ENCODE data around the gene OR5B21. TPM values are rescaled to one million over a fixed set of nuclear protein-coding genes. Genes with fewer than 3 reads are reported as not detected.
A peak's percentile ranks its signal among the peaks of the same experiment; 100 is the strongest.

Gene OR5B21
- not detected for polyA plus RNA-seq

DNA sequence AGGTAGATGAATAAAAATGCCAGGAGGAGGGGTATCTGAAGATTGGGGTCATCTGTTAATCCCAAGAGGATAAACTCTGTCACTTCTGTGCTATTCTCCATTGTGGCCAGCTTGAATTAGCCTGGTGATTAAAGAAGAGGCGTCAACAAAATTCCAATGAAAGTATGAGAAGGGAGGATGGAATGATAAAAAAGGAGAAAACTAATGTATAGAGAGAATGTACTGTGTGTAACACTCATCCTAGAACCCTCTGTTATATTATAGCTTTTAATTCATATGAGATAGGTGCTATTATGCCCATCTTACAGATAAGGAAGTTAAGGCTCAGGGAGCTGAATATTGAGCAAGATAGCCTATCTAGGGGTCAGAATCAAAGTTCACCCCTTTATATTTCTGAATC is at the start of gene OR5B21:
OR5B21 (minus strand) TSS at position 101 of the 400 bp plus-strand sequence; CDS start at position 101, 0 bp downstream.
- Mint-ChIP-seq H3K27me3 (no peaks in the 10 kb centered on the region), H3K4me3 (peak within 1 kb of the TSS in 1 of 4 donors; percentile 4), H3K4me1 (peaks cover 12 to 20% (median 16%) of the 10 kb centered on the region in 3 donors), H3K36me3 (peaks cover 6% of the 10 kb centered on the region), H3K9me3 (no peaks in the 10 kb centered on the region), H3K27ac (peak within 1 kb of the TSS in 1 of 3 donors; percentile 18)

- H3K4me1 Mint-ChIP-seq: peaks cover 0 to 2% (median 0%) of the 10 kb centered on the region in 3 donors
- peaks cover 26% of the 10 kb centered on the region for H3K36me3 Mint-ChIP-seq
- H3K4me3 Mint-ChIP-seq: no peak overlapping the region
- H3K27ac Mint-ChIP-seq: no peak overlapping the region
- H3K9me3 Mint-ChIP-seq: no peaks in the 10 kb centered on the region
- H3K27me3 Mint-ChIP-seq: no peaks in the 10 kb centered on the region
These were observed 41.7 kb upstream of the OR5B21 start for GRCh38 chr11:58549644-58550043.

GRCh38 chr11:58546841-58547240 is 38.9 kb upstream of the OR5B21 start:
- peaks cover 0 to 5% (median 3%) of the 10 kb centered on the region in 3 donors for H3K4me1 Mint-ChIP-seq
- H3K36me3 Mint-ChIP-seq: peaks cover 21% of the 10 kb centered on the region
- H3K4me3 Mint-ChIP-seq: no peak overlapping the region
- peak overlapping the region in 1 of 3 donors; percentile 14 for H3K27ac Mint-ChIP-seq
- H3K9me3 Mint-ChIP-seq: no peaks in the 10 kb centered on the region
- H3K27me3 Mint-ChIP-seq: no peaks in the 10 kb centered on the region

GRCh38 chr11:58531865-58532341 is 24.0 kb upstream of the OR5B21 start:
- Mint-ChIP-seq H3K27me3 (no peaks in the 10 kb centered on the region), H3K4me3 (no peak overlapping the region), H3K36me3 (peaks cover 7% of the 10 kb centered on the region), H3K4me1 (peaks cover 26 to 35% (median 29%) of the 10 kb centered on the region in 3 donors), H3K27ac (no peak overlapping the region), H3K9me3 (peaks cover 0 to 3% (median 0%) of the 10 kb centered on the region in 3 donors)

DNA sequence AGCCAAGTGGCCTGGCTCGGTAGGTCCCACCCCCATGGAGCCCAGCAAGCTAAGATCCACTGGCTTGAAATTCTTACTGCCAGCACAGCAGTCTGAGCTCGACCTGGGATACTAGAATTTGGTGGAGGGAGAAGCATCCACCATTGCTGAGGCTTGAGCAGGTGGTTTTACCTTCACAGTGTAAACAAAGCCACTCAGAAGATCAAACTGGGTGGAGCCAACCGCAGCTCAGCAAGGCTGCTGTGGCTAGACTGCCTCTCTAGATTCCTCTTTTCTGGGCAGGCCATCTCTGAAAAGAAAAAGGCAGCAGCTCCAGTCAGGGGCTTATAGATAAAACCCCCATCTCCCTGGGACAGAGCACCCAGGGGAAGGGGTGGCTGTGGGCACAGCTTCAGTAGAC is 22.3 kb upstream of the OR5B21 start:
- peak overlapping the region in 2 of 3 donors; percentile 53 to 93 for H3K27ac Mint-ChIP-seq
- H3K36me3 Mint-ChIP-seq: peaks cover 4% of the 10 kb centered on the region
- peaks cover 0 to 1% (median 0%) of the 10 kb centered on the region in 3 donors for H3K9me3 Mint-ChIP-seq
- peak overlapping the region in 2 of 4 donors; percentile 60 to 66 for H3K4me3 Mint-ChIP-seq
- H3K27me3 Mint-ChIP-seq: no peaks in the 10 kb centered on the region
- peaks cover 23 to 38% (median 28%) of the 10 kb centered on the region in 3 donors for H3K4me1 Mint-ChIP-seq

DNA sequence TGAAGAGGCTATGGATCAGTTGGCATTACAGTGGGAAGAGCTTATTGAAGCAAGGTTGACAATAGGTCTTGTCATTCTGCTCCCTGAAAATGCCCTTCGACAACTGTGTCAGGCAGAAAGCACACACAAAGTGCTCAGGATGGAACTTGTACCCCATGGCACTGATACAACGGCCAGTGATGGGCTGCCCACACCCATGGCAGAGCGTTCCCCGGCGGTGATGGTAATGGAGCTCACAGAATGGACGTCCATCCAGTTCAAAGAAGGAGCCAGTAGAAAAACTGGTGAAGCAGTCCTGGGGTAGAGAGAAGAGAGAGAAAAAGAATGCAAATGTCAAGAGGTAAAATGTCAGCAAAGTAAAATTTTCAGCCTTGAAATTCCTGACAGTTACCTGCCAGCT is 19.5 kb upstream of the OR5B21 start:
- H3K27me3 Mint-ChIP-seq: no peaks in the 10 kb centered on the region
- peaks cover 27 to 38% (median 33%) of the 10 kb centered on the region in 3 donors for H3K4me1 Mint-ChIP-seq
- no peaks in the 10 kb centered on the region for H3K9me3 Mint-ChIP-seq
- H3K4me3 Mint-ChIP-seq: peak overlapping the region in 1 of 4 donors; percentile 15
- peaks cover 2% of the 10 kb centered on the region for H3K36me3 Mint-ChIP-seq
- peak overlapping the region in 1 of 3 donors; percentile 5 for H3K27ac Mint-ChIP-seq

DNA sequence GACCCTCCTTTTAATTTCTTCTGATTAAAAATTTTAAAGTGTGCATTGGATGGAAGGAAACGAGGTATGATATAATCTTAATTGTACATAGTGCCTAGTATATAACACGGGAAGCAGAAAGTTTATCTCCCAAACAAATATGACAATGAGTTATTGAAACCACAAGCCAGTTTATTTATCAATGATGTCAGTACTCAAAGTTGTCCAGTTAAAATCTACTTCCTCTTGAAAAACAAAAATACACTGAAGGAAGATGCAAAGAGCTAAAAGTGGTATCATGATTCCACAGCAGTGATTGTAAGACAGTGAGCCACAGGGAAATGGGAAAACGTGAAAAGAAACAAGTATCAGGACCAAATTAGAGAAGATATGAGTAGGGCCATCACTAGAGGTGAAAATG is 18.8 kb upstream of the OR5B21 start:
- H3K27ac Mint-ChIP-seq: peak overlapping the region in 2 of 3 donors; percentile 5 to 80
- H3K27me3 Mint-ChIP-seq: no peaks in the 10 kb centered on the region
- no peaks in the 10 kb centered on the region for H3K9me3 Mint-ChIP-seq
- H3K4me1 Mint-ChIP-seq: peaks cover 27 to 38% (median 33%) of the 10 kb centered on the region in 3 donors
- peak overlapping the region in 1 of 4 donors; percentile 15 for H3K4me3 Mint-ChIP-seq
- peaks cover 2% of the 10 kb centered on the region for H3K36me3 Mint-ChIP-seq

DNA sequence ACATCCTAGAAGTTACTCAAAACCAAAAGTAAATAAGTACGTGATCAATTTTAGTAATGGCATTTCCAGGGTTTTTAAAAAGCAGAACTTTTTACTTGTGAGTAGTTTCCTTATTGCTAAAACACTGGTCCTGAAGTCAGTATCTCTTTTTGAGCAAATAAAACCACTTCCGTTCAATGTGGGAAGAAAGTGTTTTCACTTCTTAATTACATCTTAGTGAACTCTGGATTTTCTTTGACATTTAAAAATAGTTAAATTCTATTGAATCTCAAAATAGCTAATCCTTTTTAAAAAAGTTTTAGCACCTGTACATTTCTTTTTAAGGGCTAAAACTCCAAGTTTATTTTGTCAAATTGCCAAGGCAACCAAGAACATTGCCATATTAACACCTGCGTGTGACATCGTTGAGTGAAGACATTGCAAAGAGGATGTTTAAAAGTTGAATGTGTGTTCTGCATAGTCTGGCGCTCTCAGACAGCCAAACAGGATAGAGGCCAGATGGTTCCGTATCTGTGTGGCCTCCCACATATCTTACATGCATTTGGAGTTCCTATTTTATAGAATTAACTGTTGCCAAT is 17.2 kb upstream of the OR5B21 start:
- H3K9me3 Mint-ChIP-seq: no peaks in the 10 kb centered on the region
- H3K27me3 Mint-ChIP-seq: no peaks in the 10 kb centered on the region
- peaks cover 2% of the 10 kb centered on the region for H3K36me3 Mint-ChIP-seq
- peak overlapping the region; percentile 80 to 97 (median 83) for H3K27ac Mint-ChIP-seq
- peak overlapping the region; percentile 41 to 86 (median 78) for H3K4me3 Mint-ChIP-seq
- peaks cover 18 to 26% (median 24%) of the 10 kb centered on the region in 3 donors for H3K4me1 Mint-ChIP-seq

GRCh38 chr11:58524232-58525036 is 16.5 kb upstream of the OR5B21 start:
- Mint-ChIP-seq H3K4me1 (peaks cover 16 to 24% (median 22%) of the 10 kb centered on the region in 3 donors), H3K36me3 (peaks cover 2% of the 10 kb centered on the region), H3K27ac (peak overlapping the region; percentile 80 to 97 (median 83)), H3K27me3 (no peaks in the 10 kb centered on the region), H3K4me3 (peak overlapping the region; percentile 41 to 86 (median 78)), H3K9me3 (no peaks in the 10 kb centered on the region)

DNA sequence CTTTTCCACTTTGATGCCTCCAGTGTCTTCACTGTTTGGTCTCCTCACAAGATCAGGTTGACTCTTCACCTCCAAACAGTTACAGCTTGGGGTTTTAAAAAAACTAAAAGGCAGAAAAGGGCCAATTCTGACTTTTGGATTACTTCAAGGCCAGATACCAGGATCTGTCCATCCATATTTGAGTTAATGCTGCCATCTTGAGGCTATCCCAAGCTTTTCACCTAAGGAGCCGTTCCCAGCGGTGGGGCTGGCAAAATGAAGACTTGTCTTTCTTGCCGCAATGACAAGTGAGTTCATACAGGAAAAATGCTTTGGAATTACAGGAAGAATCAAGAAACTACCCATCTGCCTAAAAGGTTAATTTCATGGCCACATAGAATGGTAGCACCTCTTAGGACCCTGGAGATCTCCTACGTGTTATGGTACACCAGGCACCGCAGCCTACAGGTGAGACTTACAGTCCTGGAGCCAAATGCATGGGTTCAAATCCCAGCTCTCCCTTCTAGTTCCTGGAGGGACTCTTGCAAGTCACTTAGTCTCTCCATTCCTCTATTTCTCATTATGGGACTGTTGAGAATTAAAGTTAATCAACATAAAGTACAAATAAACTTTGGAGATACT is 6.0 kb upstream of the OR5B21 start:
- peak overlapping the region in 1 of 4 donors; percentile 67 for H3K4me3 Mint-ChIP-seq
- H3K4me1 Mint-ChIP-seq: peaks cover 0 to 4% (median 0%) of the 10 kb centered on the region in 3 donors
- H3K27ac Mint-ChIP-seq: no peak overlapping the region
- H3K9me3 Mint-ChIP-seq: no peaks in the 10 kb centered on the region
- no peaks in the 10 kb centered on the region for H3K36me3 Mint-ChIP-seq
- H3K27me3 Mint-ChIP-seq: no peaks in the 10 kb centered on the region

GRCh38 chr11:58511636-58512035 is 3.7 kb upstream of the OR5B21 start:
- H3K9me3 Mint-ChIP-seq: no peaks in the 10 kb centered on the region
- no peak overlapping the region for H3K4me3 Mint-ChIP-seq
- no peaks in the 10 kb centered on the region for H3K27me3 Mint-ChIP-seq
- peaks cover 6% of the 10 kb centered on the region for H3K36me3 Mint-ChIP-seq
- H3K4me1 Mint-ChIP-seq: peaks cover 6 to 11% (median 9%) of the 10 kb centered on the region in 3 donors
- no peak overlapping the region for H3K27ac Mint-ChIP-seq

- peaks cover 6% of the 10 kb centered on the region for H3K36me3 Mint-ChIP-seq
- H3K27me3 Mint-ChIP-seq: no peaks in the 10 kb centered on the region
- H3K27ac Mint-ChIP-seq: no peak overlapping the region
- H3K4me3 Mint-ChIP-seq: no peak overlapping the region
- no peaks in the 10 kb centered on the region for H3K9me3 Mint-ChIP-seq
- H3K4me1 Mint-ChIP-seq: peaks cover 8 to 16% (median 10%) of the 10 kb centered on the region in 3 donors
These were observed 1.8 kb upstream of the OR5B21 start for GRCh38 chr11:58509748-58510147.

DNA sequence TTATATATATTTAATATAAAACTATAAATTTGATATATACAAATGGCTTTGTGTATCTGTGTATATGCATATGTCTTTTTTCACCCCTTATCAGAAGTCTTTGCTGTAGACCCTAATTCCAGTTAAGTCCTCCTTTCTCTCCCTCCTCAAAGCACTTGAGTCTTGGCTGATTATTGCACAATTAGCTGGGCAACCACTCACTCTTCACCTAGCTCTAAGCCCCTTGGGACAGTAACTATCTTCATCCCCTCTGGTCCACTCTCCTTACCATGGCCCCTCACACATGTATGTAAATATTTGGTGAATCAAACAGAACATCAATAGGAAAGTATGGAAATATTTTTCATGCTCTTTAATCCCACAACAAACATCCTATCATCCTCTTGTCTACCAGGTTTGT is 909 bp upstream of the OR5B21 start:
- peaks cover 6% of the 10 kb centered on the region for H3K36me3 Mint-ChIP-seq
- peaks cover 8 to 16% (median 11%) of the 10 kb centered on the region in 3 donors for H3K4me1 Mint-ChIP-seq
- H3K27ac Mint-ChIP-seq: no peak overlapping the region
- H3K27me3 Mint-ChIP-seq: no peaks in the 10 kb centered on the region
- no peaks in the 10 kb centered on the region for H3K9me3 Mint-ChIP-seq
- no peak overlapping the region for H3K4me3 Mint-ChIP-seq

- no peaks in the 10 kb centered on the region for H3K9me3 Mint-ChIP-seq
- H3K4me1 Mint-ChIP-seq: peaks cover 12 to 20% (median 16%) of the 10 kb centered on the region in 3 donors
- H3K27me3 Mint-ChIP-seq: no peaks in the 10 kb centered on the region
- H3K27ac Mint-ChIP-seq: no peak overlapping the region
- H3K4me3 Mint-ChIP-seq: peak overlapping the region in 1 of 4 donors; percentile 4
- H3K36me3 Mint-ChIP-seq: peaks cover 6% of the 10 kb centered on the region
These were observed 550 bp downstream of the OR5B21 start for GRCh38 chr11:58507355-58507754.

DNA sequence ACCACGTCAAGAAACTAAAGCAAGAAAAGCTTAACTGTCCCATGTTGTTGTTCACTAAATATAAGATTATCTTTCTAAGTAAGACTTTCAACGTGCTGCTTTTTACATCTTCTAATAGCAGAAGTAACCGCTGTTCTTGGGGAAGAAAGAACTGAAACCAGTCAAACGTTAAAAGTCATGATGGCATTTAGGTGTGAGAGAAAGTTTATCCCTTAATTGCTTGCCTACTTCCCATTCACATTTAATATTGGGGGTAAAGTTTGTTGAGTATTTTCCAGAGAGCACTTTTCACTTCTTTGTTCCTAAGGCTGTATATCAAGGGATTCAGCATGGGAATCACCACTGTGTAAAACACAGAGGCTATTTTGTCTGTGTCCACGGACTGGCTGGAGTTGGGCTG is 970 bp downstream of the OR5B21 start:
- Mint-ChIP-seq H3K4me3 (peak overlapping the region in 1 of 4 donors; percentile 4), H3K36me3 (peaks cover 6% of the 10 kb centered on the region), H3K27ac (peak overlapping the region in 1 of 3 donors; percentile 18), H3K4me1 (peaks cover 12 to 20% (median 16%) of the 10 kb centered on the region in 3 donors), H3K27me3 (no peaks in the 10 kb centered on the region), H3K9me3 (no peaks in the 10 kb centered on the region)

Data from IgD-negative memory B cell (primary cell).